ENCODE results near the gene PTPN22. TPM values are rescaled to one million over a fixed set of nuclear protein-coding genes. Genes with fewer than 3 reads are reported as not detected.
A peak's percentile ranks its signal among the peaks of the same experiment; 100 is the strongest.

Gene PTPN22
- total RNA-seq, 3 donors from 2014 or later = 39.9 to 49.3 (median 46.8) TPM

- Mint-ChIP-seq H3K9me3 (no peaks in the 10 kb centered on the region), H3K27me3 (ENCODE audit: low read depth) (no peaks in the 10 kb centered on the region), H3K4me3 (no peak overlapping the region), H3K36me3 (ENCODE audit: insufficient read depth) (peaks cover 57% of the 10 kb centered on the region), H3K4me1 (ENCODE audit: low read depth) (peaks cover 46% of the 10 kb centered on the region)
- DNase-seq (no peak), ATAC-seq (no peak)
These were observed 26.8 kb upstream of the PTPN22 start for GRCh38 chr1:113898241-113898814.

- no peak for ATAC-seq
- Mint-ChIP-seq H3K36me3 (ENCODE audit: insufficient read depth) (peaks cover 46% of the 10 kb centered on the region), H3K27me3 (ENCODE audit: low read depth) (no peaks in the 10 kb centered on the region), H3K4me3 (no peak overlapping the region), H3K9me3 (no peaks in the 10 kb centered on the region), H3K4me1 (ENCODE audit: low read depth) (peaks cover 23% of the 10 kb centered on the region)
- no peak for DNase-seq
These were observed 24.4 kb upstream of the PTPN22 start for GRCh38 chr1:113895961-113896360.

- Mint-ChIP-seq H3K27me3 (ENCODE audit: low read depth) (no peaks in the 10 kb centered on the region), H3K4me1 (ENCODE audit: low read depth) (peaks cover 26% of the 10 kb centered on the region), H3K9me3 (no peaks in the 10 kb centered on the region), H3K36me3 (ENCODE audit: insufficient read depth) (peaks cover 43% of the 10 kb centered on the region), H3K4me3 (no peak overlapping the region)
- no peak for ATAC-seq
- DNase-seq = no peak
These were observed 23.6 kb upstream of the PTPN22 start for GRCh38 chr1:113895098-113895497.

GRCh38 chr1:113893267-113893666 is 21.8 kb upstream of the PTPN22 start:
- no peak for ATAC-seq
- no peaks in the 10 kb centered on the region for H3K9me3 Mint-ChIP-seq
- DNase-seq = no peak
- H3K4me3 Mint-ChIP-seq = no peak overlapping the region
- no peaks in the 10 kb centered on the region for H3K27me3 Mint-ChIP-seq (ENCODE audit: low read depth)
- H3K36me3 Mint-ChIP-seq (ENCODE audit: insufficient read depth) = peaks cover 27% of the 10 kb centered on the region
- peaks cover 12% of the 10 kb centered on the region for H3K4me1 Mint-ChIP-seq (ENCODE audit: low read depth)

GRCh38 chr1:113891631-113892220 is 20.2 kb upstream of the PTPN22 start:
- Mint-ChIP-seq H3K27me3 (ENCODE audit: low read depth) (no peaks in the 10 kb centered on the region), H3K4me1 (ENCODE audit: low read depth) (peaks cover 19% of the 10 kb centered on the region), H3K9me3 (no peaks in the 10 kb centered on the region), H3K36me3 (ENCODE audit: insufficient read depth) (peaks cover 24% of the 10 kb centered on the region), H3K4me3 (no peak overlapping the region)
- DNase-seq (no peak), ATAC-seq (no peak)

GRCh38 chr1:113890816-113891215 is 19.3 kb upstream of the PTPN22 start:
- Mint-ChIP-seq H3K4me1 (ENCODE audit: low read depth) (peaks cover 25% of the 10 kb centered on the region), H3K4me3 (no peak overlapping the region), H3K9me3 (no peaks in the 10 kb centered on the region), H3K36me3 (ENCODE audit: insufficient read depth) (peaks cover 15% of the 10 kb centered on the region), H3K27me3 (ENCODE audit: low read depth) (no peaks in the 10 kb centered on the region)
- ATAC-seq (no peak), DNase-seq (no peak)

- Mint-ChIP-seq H3K4me1 (ENCODE audit: low read depth) (peaks cover 30% of the 10 kb centered on the region), H3K9me3 (no peaks in the 10 kb centered on the region), H3K27me3 (ENCODE audit: low read depth) (no peaks in the 10 kb centered on the region), H3K36me3 (ENCODE audit: insufficient read depth) (peaks cover 8% of the 10 kb centered on the region), H3K4me3 (no peak within 1 kb of the TSS)
- DNase-seq (no peak), ATAC-seq (no peak)
These were observed 16.1 kb upstream of the PTPN22 start, which contains the start of gene BCL2L15 for GRCh38 chr1:113887402-113888175. TSS of gene BCL2L15 (minus strand) at chr1:113887581. CDS start at chr1:113887375, 206 bp downstream.

- peaks cover 30% of the 10 kb centered on the region for H3K4me1 Mint-ChIP-seq (ENCODE audit: low read depth)
These were observed 15.2 kb upstream of the PTPN22 start for GRCh38 chr1:113886417-113887401.

GRCh38 chr1:113881661-113882060 is 10.1 kb upstream of the PTPN22 start:
- no peaks in the 10 kb centered on the region for H3K36me3 Mint-ChIP-seq (ENCODE audit: insufficient read depth)
- DNase-seq (no peak), ATAC-seq (no peak)
- H3K27me3 Mint-ChIP-seq (ENCODE audit: low read depth) = no peaks in the 10 kb centered on the region
- no peak overlapping the region for H3K4me3 Mint-ChIP-seq
- H3K9me3 Mint-ChIP-seq = no peaks in the 10 kb centered on the region
- H3K4me1 Mint-ChIP-seq (ENCODE audit: low read depth) = peaks cover 48% of the 10 kb centered on the region

More at GRCh38 chr1:113886417-113887401, 15.2 kb upstream of the PTPN22 start:
- DNase-seq (no peak), ATAC-seq (no peak)
- Mint-ChIP-seq H3K27me3 (ENCODE audit: low read depth) (no peaks in the 10 kb centered on the region), H3K4me3 (no peak overlapping the region), H3K36me3 (ENCODE audit: insufficient read depth) (peaks cover 6% of the 10 kb centered on the region), H3K9me3 (no peaks in the 10 kb centered on the region)

GRCh38 chr1:113879739-113880038 is 8.2 kb upstream of the PTPN22 start:
- Mint-ChIP-seq H3K4me1 (ENCODE audit: low read depth) (peaks cover 58% of the 10 kb centered on the region), H3K27me3 (ENCODE audit: low read depth) (no peaks in the 10 kb centered on the region), H3K36me3 (ENCODE audit: insufficient read depth) (no peaks in the 10 kb centered on the region), H3K9me3 (no peaks in the 10 kb centered on the region), H3K4me3 (no peak overlapping the region)
- ATAC-seq (no peak), DNase-seq (no peak)

GRCh38 chr1:113876176-113876575 is 4.7 kb upstream of the PTPN22 start:
- Mint-ChIP-seq H3K27me3 (ENCODE audit: low read depth) (no peaks in the 10 kb centered on the region), H3K4me1 (ENCODE audit: low read depth) (peaks cover 82% of the 10 kb centered on the region), H3K36me3 (ENCODE audit: insufficient read depth) (no peaks in the 10 kb centered on the region), H3K9me3 (peaks cover 3% of the 10 kb centered on the region), H3K4me3 (no peak overlapping the region)
- ATAC-seq (no peak), DNase-seq (no peak)

GRCh38 chr1:113875714-113876113 is 4.2 kb upstream of the PTPN22 start:
- H3K4me3 Mint-ChIP-seq = no peak overlapping the region
- ATAC-seq = no peak
- peaks cover 78% of the 10 kb centered on the region for H3K4me1 Mint-ChIP-seq (ENCODE audit: low read depth)

GRCh38 chr1:113874012-113874879 is 2.7 kb upstream of the PTPN22 start:
- DNase-seq = no peak
- Mint-ChIP-seq H3K36me3 (ENCODE audit: insufficient read depth) (peaks cover 2% of the 10 kb centered on the region), H3K27me3 (ENCODE audit: low read depth) (no peaks in the 10 kb centered on the region), H3K4me1 (ENCODE audit: low read depth) (peaks cover 75% of the 10 kb centered on the region), H3K9me3 (peaks cover 3% of the 10 kb centered on the region), H3K4me3 (peak overlapping the region; percentile 33)
- ATAC-seq = peak; percentile 66 to 68

More at GRCh38 chr1:113875714-113876113, 4.2 kb upstream of the PTPN22 start:
- H3K27me3 Mint-ChIP-seq (ENCODE audit: low read depth) = no peaks in the 10 kb centered on the region
- no peak for DNase-seq
- H3K9me3 Mint-ChIP-seq = peaks cover 3% of the 10 kb centered on the region
- no peaks in the 10 kb centered on the region for H3K36me3 Mint-ChIP-seq (ENCODE audit: insufficient read depth)
